ENCODE results near the gene HLCS.

Gene HLCS

DNA sequence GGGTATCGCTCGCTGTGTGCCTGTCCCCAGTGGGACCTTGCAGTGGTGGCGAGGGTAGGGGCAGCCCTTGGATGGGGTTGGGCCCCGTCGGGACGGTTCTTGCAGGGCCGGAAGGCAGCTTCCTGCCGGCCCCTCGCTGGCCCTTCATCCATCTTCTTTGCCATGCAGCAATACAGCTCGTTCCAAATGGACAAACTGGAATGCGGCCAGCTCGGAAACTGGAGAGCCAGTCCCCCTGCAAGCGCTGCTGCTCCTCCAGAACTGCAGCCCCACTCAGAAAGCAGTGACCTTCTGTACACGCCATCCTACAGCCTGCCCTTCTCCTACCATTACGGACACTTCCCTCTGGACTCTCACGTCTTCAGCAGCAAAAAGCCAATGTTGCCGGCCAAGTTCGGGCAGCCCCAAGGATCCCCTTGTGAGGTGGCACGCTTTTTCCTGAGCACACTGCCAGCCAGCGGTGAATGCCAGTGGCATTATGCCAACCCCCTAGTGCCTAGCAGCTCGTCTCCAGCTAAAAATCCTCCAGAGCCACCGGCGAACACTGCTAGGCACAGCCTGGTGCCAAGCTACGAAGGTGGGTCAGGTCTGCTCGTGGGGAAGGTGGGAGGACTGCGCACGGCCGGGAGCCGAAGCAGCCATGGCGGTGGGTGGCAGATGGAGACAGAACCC lies 221.8 kb downstream of the HLCS start:
- in situ Hi-C loops (cut with MboI; ENCODE audit: low pct_unique_long_range_greater_than_20kb, low sequenced_read_pairs) = no loop called here
- no peak for DNase-seq

DNA sequence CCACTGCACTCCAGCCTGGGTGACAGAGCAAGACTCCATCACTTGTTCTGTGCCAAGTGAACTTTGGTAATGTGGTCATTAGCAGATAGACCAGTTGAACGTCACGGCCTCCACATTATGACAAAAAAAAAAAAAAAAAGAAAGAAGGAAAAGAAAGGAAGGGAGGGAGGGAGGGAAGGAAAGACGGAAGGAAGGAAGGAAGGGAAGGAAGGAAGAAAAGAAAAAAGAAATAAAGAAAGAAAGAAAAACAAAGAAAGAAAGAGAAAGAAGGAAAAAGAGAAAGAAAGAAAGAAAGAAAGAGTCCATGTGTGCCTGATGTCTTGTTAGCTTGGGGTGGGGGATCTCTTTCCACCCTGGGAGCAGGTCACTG lies 222.3 kb downstream of the HLCS start:
- in situ Hi-C loops (cut with MboI; ENCODE audit: low pct_unique_long_range_greater_than_20kb, low sequenced_read_pairs) = no loop called here
- no peak for DNase-seq

DNA sequence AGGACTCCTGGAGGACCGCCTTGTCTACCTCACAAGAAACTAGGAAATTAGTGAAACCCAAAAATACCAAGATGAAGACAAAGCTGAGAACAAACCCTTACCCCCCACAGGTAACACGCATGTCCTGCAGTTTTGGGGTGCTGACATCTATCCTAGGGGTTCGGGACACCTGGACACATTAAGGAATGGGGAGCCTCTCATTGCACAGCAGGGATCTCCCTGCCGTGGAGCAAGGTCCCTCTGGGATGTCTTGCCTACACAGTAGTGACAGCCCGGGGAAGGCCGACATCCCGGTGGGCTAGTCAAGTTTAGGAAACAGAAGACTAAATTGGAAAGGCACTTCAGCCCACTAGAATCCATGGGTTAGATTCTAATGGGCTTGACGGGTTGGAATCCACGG lies 223.0 kb downstream of the HLCS start:
- DNase-seq = no peak
- in situ Hi-C loops (cut with MboI; ENCODE audit: low pct_unique_long_range_greater_than_20kb, low sequenced_read_pairs) = no loop called here

DNA sequence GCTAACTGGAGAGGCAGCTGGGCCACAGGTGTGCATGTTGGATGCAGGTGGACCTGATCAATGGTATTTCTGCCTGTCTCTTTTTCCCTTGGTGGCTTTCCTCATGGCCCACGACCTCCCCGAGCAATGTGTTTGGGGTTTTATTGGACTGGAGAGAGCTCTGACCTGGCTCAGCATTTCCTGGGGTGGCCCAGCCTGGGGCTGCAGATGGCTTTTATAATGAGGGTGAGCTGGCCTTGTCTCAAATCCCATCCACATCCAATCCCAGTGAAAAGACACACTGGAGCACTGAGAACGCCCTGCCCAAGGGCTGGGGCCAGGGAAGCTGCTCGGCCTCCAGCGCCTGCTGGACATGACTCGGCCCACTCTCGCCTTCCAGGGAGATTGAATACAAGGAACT lies 223.5 kb downstream of the HLCS start:
- in situ Hi-C loops (cut with MboI; ENCODE audit: low pct_unique_long_range_greater_than_20kb, low sequenced_read_pairs) = no loop called here
- DNase-seq = no peak

DNA sequence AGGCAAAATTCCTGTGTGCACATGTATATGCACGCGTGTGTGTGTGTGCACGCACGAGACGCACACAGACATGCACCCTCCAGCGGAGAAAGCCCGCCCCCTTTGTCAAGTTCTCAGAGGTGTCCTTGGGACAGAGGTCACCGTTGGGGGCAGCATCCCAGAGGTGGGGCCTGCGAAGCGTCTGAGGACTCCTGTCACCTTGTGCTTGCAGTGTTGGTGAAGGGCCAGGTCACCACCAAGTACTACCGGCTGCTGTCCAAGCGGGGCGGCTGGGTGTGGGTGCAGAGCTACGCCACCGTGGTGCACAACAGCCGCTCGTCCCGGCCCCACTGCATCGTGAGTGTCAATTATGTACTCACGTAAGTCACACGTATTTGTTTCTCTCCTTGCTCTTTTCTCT lies 225.0 kb downstream of the HLCS start:
- in situ Hi-C loops (cut with MboI; ENCODE audit: low pct_unique_long_range_greater_than_20kb, low sequenced_read_pairs) = no loop called here
- DNase-seq = no peak

DNA sequence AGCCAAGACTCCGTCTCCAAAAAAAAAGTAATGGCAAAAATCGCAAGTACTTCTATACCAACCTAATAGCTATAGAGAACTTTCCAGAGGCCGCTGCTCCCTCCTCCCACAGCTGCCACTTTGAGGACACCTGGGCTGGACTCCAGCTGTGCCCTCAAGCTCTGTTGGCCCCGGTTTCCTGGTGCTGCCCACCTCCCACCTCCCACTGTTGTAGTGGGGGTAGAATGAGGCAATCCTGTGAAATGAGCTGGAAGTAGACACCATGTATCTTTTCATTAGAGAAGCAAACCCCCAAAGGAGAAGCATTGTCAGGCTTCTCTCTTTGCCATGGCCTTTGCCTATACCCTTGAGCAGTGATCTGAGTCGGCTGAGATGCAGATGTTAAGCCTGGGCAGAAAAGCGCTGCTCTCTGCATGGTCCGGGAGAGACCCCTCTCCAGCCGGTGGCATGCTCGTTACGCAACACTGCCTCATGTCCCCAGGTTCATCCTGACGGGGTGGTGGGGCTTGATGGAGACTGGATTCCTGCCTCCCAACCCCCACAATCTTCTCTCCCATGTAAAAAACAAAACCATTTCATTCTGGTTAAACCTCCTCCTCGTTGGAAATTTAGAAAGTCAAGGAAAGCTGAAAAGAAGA lies 227.9 kb downstream of the HLCS start:
- in situ Hi-C loops (cut with MboI; ENCODE audit: low pct_unique_long_range_greater_than_20kb, low sequenced_read_pairs) = no loop called here

DNA sequence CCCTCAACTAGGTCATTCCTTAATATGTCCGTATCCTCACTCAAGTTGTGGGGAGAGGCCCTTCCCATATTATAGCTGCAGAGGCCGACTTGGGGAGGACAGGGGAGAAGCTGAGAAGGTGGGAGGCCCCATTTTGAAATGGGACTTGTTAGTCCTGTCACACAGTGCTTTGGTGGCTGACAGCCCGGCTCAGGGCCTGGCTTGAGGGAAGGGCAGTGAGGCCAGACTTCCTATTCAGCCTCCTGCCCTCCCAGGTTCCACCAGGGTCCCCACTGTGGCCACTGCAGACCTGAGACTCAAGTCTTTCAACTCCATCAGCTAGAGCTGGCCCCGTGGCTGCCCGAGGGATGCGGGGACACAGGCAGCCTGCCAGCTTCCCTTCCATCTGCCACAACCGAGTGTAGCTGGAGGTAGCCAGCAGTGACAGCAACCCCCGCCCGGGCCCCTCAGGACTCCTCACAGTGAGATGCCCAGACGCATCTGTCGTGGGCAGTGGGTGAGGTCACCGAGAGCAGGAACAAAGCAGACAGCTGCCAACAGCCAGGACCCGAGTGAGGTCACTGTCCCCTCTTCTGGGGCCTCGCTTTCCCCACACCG lies 230.6 kb downstream of the HLCS start:
- in situ Hi-C loops (cut with MboI; ENCODE audit: low pct_unique_long_range_greater_than_20kb, low sequenced_read_pairs) = no loop called here
- DNase-seq = no peak

More for the DNA sequence above, 227.9 kb downstream of the HLCS start:
- no peak for DNase-seq

DNA sequence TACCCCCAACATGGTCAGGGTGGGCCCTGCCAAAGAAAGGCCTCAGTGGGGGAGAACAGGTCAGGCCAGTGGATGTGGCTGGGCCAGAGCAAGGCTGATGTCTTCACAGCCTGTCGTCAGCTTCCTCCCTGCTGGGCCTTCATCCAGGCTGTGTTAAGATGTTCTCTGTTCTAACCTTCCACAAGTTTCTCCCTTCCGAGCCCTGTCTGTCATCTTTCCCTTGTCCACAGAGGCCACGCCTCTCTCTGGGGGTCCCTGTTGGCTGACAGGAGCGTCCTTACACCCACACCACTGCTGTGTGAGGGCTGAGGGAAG lies 231.3 kb downstream of the HLCS start:
- in situ Hi-C loops (cut with MboI; ENCODE audit: low pct_unique_long_range_greater_than_20kb, low sequenced_read_pairs) = no loop called here
- no peak for DNase-seq

DNA sequence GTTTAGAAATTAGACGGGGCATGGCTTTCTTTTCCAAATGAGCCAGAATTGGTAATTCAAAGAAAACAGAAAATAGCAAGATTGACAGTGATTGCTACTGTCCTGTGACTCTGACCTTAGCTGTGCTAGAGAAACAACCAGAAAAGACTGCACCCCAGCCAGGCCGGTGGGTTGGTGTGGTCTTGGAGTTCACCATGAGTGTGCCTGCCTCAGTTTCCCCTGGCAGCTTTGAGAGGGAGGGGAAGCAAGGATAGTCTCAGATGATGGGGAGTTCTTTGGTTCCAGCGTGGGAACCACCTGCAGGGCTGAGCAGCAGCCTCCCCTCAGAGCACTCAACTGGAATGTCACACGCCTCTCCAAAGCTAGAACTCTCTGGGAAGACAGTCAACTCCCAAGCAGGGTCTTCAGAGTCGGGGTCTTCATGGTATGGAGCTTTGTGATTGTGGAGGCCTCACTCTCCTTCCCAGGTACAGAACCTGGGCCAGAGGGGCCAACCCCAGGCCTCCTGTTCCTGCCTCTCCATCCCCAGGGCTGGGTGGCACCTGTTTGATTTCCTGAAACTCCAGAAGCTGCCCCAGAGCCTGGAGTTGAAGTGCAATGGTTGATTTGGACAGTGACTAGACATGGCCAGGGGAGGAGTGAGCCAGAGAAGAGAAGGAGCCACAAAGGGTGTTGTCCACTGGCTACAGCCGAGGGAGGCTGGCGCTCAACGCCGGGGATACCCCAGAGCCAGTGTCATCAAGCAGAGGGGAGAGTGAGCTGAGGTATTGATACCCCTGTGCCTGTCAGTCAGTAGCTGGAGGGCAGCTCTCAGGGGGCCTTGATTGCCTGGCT lies 231.9 kb downstream of the HLCS start:
- in situ Hi-C loops (cut with MboI; ENCODE audit: low pct_unique_long_range_greater_than_20kb, low sequenced_read_pairs) = no loop called here
- no peak for DNase-seq

DNA sequence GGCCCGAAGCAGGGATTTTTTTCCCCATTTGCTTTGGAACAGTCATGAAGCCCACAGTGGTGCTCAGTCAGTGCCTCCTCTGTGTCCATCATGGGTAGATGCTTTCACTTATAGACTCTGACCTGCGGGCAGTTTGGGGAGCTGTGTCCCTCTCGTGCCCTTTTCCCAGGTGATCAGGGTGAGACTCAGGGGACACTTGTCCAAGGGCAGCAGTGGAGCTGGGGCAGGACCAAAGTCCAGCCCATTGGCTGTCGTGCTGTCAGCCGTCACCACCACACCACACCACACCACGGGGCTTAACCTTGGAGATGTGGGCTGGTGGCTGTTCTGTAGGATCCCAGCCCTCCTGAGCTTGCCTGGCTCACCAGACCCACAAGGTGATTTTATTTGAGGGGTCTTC lies 232.6 kb downstream of the HLCS start:
- in situ Hi-C loops (cut with MboI; ENCODE audit: low pct_unique_long_range_greater_than_20kb, low sequenced_read_pairs) = no loop called here
- no peak for DNase-seq

DNA sequence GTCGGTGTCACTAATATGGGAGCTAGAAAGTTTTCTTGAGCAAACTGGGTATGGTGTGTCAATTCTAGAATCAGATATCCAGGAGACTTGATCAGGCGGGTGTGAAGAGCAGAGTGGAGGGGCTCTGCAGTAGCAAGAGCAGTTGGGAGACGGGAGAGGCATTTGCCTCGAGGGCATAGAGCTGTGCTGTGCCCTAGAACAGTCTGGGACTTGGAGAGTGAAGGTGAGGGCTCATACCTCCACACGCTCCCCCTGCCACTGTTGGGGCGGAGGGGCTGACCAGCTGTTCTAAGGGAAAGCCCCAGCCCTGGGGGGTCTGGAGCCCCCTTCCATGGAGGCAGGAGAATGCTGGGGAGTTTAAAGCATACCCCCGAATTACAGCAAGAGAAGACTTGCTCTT lies 233.7 kb downstream of the HLCS start:
- in situ Hi-C loops (cut with MboI; ENCODE audit: low pct_unique_long_range_greater_than_20kb, low sequenced_read_pairs) = no loop called here
- no peak for DNase-seq

DNA sequence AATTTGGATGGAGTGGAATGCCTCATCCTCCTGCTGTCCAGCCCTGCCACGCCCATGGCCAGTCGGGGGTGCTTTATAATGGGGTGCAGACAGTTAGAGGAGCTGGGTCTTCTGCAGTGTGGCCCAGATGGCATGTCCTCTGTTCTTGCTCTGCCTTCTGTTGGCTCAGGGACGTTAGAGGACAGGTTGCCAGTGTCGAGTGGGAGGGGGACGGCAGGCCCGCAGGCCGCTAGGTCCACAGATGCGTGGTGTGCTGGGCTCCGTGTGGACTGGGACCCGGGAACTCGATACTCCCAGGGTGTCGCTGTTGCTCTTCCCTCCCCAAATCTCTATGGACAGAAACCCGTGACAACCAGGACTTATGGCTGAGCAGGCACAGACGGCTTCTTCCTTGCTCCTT lies 234.3 kb downstream of the HLCS start:
- in situ Hi-C loops (cut with MboI; ENCODE audit: low pct_unique_long_range_greater_than_20kb, low sequenced_read_pairs) = no loop called here

DNA sequence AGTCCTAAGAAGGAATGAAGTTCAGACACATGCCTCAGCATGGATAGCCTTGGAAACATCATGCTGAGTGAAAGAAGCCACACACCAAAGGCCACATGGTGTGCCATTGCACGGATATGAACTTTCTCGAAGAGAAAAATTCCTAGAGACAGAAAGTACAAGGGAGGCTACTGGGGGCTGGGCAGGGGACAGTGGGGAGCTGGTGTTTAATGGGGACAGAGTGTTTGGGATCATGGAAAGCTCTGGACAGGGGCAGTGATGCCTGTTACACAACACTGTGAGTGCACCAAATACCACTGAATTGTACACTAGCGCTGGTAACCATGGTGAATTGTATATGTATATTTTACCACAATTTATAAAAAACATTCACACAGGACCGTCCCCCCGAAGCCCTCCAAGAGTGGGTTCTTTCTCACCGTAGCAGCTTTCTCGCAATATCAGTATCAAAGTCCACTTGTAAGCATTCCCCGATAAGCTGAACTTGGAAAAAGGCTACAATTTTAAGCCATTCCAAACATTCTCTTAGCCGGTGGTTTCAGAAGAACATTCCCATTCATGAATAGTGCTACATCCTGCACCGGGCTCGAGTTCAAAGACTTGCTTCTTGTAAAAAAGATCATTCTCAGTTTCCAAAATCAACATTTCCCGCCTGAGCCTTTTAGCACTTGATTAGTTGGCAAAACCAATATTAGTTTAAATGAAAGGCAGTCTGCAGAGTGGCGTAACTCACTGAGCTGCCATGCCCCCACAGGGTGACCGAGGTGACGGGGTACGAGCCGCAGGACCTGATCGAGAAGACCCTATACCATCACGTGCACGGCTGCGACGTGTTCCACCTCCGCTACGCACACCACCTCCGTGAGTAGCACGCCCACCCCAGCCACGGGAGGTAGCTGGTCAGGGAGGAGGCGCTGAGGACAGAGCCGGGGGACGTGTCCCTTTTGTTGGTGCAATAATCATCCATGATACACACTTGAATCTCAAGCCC lies 235.9 kb downstream of the HLCS start:
- no peak for DNase-seq
- in situ Hi-C loops (cut with MboI; ENCODE audit: low pct_unique_long_range_greater_than_20kb, low sequenced_read_pairs) = no loop called here

More for the DNA sequence above, 234.3 kb downstream of the HLCS start:
- no peak for DNase-seq

DNA sequence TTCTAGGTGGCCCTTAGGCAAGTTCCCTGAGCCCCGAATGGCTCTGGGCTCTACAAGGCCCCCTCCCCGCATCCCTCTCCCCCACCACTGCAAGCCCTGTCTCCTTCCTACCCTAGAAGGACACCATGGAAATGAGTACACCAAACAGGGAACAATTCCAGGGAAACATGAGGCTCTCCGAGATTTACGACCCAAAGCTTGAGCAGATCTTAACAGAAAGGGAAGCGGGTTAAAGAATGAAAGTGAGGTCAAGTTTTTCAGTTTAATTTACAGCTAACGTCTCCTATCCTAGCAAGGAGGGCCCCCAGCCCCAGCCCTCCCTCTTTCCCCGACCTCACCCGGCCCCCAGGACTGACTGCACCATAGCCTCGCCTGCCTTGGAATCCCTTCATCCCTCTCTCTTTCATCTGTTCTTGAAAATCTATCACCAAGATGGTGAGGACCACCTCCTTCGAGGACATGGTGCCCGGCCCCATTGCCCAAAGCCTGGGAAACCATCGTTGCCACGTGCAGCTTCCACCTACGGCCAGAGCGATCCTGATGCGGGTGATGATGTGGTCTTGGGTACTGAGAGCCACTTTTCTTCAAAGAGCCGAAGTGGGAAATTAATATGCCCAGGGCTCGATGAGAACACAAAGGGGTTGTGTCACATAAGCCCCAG lies 237.0 kb downstream of the HLCS start:
- in situ Hi-C loops (cut with MboI; ENCODE audit: low pct_unique_long_range_greater_than_20kb, low sequenced_read_pairs) = no loop called here
- no peak for DNase-seq

DNA sequence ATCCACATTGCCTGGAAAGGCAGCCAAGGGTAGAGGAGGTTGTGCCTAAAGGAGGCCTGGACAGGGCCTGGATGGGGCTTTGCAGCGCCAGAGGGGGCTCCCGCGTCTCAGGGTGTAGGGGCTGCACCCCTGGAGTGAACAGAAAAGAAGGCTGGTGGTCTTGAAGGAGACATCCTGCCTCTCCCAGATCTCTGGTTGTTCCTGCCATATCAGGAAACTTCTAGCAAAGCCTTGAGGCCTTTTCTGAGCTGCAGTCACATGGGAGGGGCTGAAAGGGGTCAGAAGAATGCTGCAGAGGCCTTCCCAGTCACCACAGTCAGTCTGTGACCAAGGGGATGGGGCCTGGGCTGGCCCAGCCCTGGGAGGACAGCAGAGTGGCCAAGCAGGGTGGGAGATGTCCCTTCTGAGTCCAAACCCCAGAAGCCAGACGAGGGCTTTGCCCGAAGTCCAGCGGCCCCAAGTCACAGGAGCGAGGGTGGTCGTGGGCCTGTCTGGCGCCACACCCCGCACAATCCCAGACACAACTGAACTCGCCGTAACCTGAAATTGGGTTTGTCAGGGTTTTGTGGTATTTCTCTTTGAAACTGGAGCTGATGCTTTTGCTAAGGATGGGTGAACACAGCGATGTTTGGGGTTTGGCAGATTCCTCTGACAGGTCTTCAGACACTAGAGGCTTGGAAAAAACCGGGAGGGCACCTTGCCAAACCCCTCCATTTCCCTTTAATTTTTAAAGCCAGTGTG lies 237.9 kb downstream of the HLCS start:
- in situ Hi-C loops (cut with MboI; ENCODE audit: low pct_unique_long_range_greater_than_20kb, low sequenced_read_pairs) = no loop called here
- no peak for DNase-seq

DNA sequence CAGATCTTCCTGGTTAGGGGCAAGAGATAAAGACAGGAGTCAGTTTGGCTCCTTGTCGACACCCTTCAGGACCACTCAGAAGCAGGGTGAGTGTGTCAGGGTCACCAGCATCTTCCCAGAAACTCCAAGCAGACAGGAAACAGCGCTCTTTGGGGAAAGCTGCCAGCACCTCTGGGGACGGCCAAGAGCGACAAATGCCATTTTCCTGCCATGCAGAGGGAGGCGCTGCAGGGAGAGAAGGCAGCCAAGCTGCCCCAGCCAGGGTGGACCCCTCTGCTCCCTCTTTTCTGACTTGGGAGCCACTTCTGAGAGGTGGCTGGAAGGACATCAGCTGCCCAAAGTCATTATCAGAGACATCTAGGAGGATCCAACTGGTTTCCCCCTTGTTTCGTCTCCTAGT lies 238.6 kb downstream of the HLCS start:
- in situ Hi-C loops (cut with MboI; ENCODE audit: low pct_unique_long_range_greater_than_20kb, low sequenced_read_pairs) = no loop called here

DNA sequence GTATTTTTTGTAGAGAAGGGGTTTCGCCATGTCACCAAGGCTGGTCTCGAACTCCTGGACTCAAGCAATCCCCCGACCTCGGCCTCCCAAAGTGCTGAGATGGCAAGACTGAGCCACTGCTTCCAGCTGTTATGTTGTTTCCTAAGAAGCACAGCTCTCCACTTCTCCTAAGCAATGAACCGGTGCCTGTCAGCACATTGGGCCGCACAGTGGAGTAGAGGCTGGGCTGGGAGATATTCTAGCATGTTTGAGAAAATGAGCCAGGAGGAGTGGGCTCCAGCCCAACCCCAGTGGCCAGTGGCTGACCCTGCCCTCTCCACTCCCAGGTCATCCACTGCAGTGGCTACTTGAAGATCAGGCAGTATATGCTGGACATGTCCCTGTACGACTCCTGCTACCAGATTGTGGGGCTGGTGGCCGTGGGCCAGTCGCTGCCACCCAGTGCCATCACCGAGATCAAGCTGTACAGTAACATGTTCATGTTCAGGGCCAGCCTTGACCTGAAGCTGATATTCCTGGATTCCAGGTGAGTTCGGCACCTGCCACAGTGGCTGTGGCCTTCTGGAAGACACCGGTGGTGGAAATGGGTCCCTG lies 240.6 kb downstream of the HLCS start:
- no peak for DNase-seq
- in situ Hi-C loops (cut with MboI; ENCODE audit: low pct_unique_long_range_greater_than_20kb, low sequenced_read_pairs) = no loop called here

More for the DNA sequence above, 238.6 kb downstream of the HLCS start:
- no peak for DNase-seq

DNA sequence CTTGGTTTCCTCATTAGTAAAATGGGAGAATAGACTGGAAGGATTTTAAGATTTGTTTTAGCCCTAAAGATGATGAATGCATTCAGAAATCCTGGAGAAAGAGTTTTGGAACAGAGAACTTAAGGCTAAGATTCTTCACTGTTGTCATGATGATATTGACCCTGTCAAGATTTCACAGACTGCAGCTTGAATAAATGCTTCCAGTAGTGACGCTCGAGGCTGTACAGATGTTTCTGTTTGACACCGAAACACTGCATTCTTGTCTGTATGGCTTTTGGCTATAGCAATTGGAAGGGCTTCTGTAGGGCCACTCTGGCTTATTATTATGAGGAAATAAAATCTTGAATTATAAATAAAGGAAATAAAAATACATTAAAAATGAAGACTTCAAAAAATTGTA lies 241.8 kb downstream of the HLCS start:
- no peak for DNase-seq
- in situ Hi-C loops (cut with MboI; ENCODE audit: low pct_unique_long_range_greater_than_20kb, low sequenced_read_pairs) = no loop called here

Measured in KBM-7 (cell line).